Loucy (cell line): ENCODE results near the gene PLAC8L1.

Experiments used
- EZH2phosphoT487 ChIP-seq: fragments of 200-600 bp; IDR thresholded peaks from 2 replicates; pipeline ENCODE4 v1.6.1; 2018; ENCODE audit warnings: antibody characterized with exemption, mild to moderate bottlenecking, moderate library complexity, borderline replicate concordance
- TF ChIP-seq, protein P1 (sequence below): fragments of 200-600 bp; sonication (generic); conservative IDR thresholded peaks from 2 replicates; pipeline ENCODE4 v1.5.1; 2014; ENCODE audit warnings: mild to moderate bottlenecking, antibody characterized with exemption, low read length

DNA sequence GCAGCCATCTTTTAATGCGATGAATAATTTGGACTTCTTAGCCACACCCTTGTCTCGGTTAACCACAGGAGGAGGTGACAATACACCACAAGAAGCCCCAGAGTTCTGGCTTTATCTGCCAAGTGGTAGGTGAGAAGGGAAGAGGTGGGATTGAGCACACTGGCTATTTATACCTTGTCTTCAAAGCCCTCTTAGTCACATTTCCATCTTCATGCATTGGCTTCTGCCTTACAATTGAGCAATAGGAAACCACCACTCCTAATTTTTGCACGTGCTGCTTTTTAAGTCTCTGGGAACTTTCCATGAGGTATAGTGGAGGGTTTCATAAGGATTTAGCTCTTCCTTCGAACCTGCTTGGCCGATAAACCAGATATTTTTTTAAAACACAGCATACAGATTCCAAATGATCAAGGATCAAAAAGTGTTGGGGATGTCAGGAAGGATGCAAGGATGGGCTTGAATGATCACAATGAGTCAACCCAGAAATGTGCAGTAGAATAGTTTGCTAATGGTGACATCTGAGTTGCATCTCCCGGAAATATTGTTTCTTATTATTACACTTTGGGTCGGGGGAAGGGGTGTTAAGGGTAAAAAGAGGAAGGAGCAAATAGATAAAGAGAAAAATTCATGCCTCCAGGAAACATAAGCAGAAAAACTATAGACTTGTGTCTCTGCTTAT, 25.5 kb downstream of the PLAC8L1 start:
- TF ChIP-seq, protein P1, sequence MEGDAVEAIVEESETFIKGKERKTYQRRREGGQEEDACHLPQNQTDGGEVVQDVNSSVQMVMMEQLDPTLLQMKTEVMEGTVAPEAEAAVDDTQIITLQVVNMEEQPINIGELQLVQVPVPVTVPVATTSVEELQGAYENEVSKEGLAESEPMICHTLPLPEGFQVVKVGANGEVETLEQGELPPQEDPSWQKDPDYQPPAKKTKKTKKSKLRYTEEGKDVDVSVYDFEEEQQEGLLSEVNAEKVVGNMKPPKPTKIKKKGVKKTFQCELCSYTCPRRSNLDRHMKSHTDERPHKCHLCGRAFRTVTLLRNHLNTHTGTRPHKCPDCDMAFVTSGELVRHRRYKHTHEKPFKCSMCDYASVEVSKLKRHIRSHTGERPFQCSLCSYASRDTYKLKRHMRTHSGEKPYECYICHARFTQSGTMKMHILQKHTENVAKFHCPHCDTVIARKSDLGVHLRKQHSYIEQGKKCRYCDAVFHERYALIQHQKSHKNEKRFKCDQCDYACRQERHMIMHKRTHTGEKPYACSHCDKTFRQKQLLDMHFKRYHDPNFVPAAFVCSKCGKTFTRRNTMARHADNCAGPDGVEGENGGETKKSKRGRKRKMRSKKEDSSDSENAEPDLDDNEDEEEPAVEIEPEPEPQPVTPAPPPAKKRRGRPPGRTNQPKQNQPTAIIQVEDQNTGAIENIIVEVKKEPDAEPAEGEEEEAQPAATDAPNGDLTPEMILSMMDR = no peak
- no peak for TF ChIP-seq EZH2phosphoT487
